SH-SY5Y (cell line): ENCODE results near the gene PRDM5.
A peak's percentile ranks its signal among the peaks of the same experiment; 100 is the strongest.

Experiments
- GATA2 ChIP-seq: IDR thresholded peaks from 2 replicates; pipeline ENCODE4 v1.6.1; 2011; ENCODE audit warnings: mild to moderate bottlenecking, low read depth, low read length
- GATA3 ChIP-seq: IDR thresholded peaks from 2 replicates; pipeline ENCODE4 v1.6.1; 2011; ENCODE audit warnings: low read depth, mild to moderate bottlenecking, low read length, moderate library complexity

PRDM5 gene

DNA sequence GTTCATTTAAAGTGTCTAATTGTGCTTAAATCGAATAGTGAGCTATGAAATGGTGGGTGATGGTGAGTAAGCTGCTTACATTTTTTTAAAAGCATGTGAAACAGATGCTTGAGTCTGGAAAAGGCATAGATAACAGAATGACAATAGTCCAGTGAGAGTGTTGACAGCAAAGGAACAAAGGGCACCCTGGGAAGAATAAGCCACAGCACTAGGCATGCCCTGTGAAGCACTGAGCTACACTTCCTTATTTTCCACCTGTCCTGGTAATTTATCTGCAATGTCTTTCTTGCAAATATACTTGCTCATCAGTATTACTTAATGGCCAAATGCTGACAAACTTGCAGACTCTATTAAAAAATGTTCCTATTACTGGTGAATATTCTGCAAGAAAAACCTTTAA is 168.7 kb downstream of the PRDM5 start:
- TF ChIP-seq GATA3, result no peak
- TF ChIP-seq GATA2, result 0 out of 2 replicates have a peak, but pooled peaks have one; percentile 11

DNA sequence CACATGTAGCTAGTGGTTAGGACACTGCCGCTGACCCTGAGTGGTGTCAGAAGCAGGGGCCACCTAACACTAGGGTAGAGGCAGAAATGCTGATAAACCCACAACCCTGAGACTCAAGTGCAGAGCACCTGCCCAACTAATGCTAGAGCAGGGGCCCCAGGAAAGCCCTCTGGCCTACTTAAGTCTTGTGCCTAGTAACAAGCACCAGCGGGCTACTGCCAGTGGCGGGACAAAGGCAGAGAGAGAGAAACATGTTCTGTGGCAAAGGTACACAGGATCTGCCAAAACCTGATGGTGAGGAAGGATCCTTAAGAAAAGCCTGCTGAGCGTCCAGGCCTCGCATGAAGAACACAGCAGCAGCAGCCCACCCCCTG is 172.4 kb downstream of the PRDM5 start:
- TF ChIP-seq GATA2 (no peak), GATA3 (no peak)

DNA sequence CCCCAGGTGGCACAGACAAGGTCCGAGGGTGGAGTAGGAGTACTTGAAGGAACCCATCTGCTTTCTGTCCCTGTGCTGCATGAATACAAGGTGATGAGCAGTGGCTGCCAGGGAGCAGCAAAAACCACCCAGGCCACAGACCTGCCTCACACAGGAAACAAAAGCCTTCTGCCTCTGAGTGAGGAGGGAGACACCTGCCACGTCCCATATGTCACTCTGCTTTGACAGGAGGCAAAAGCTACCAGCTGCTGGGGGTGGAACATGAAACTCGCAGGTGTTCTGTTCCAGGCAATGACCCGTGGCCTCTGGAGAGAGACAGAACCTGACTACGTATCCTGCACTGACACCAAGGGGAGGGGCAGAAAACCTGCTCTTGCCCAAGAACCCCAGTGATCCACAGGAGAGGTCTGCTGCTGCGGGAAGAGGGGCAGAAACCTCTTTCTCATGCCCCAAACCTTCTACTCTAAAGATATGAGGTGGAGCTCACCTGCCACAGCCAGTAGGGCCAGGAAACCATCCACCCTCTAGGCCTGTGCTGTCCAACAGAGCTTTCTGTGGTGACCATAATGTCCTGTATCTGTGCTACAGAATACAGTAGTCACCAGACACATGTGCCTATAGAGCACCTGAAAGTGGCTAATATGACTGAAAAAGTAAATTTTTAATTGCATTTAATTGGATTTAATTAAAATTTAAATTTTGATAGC is 172.9 kb downstream of the PRDM5 start:
- TF ChIP-seq GATA3 (no peak), GATA2 (no peak)

DNA sequence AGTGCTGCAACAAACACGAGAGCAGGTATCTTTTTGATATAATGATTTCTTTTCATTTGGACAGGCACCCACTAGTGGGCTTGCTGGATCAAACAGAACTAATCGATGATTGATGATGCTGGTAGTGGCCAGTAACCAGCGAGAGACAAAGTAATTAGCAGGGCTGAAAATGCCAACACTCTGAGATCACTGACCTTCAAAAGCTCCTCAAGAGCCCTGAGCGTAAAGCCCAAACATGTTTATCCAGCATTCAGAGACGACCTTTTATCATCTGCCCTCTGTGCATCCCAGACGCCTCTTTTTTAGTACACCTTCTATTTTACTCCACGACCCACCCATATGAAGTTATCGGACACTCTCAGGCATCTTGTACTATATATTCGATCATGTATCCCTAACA is 186.2 kb downstream of the PRDM5 start:
- TF ChIP-seq GATA3, result no peak
- TF ChIP-seq GATA2, result no peak

DNA sequence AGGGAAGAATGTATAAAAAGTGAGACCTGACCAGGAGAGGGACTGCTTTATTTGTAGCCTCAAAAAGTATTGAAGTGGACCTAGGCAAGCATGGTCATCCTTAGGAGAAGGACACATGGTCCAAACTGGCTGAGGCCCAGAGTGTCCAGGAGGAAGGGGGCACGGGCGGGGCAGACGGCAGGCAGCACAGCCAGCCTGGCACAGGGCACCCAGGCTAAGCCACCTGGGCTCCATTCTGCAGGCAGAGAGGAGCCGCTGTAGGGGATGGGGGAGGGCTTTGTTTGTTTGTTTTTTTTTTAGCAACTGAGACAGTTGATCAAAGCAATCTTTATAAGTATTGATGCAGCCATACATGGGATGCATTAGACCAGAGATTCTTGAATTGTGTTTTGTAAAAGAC is 188.6 kb downstream of the PRDM5 start:
- TF ChIP-seq GATA2 (no peak), GATA3 (no peak)

DNA sequence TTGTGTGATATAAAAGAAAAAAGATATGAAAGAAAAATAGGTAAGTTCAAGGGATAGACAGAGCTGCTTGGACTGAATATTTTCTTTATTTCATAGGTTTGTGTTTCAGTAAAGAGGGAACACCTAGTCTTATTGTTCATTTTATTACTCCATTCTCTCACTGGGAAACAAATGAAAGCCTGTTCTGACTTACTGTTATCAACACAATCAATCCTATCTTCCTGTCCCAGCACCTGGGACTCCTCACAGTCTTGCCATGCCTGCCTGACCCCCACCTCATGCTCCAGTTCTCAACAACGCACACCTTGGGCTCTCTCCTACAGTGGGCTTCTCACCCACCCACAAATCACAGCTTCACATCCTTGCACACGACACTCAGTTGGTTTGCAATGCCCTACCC is 189.5 kb downstream of the PRDM5 start:
- TF ChIP-seq GATA2 (no peak), GATA3 (no peak)

DNA sequence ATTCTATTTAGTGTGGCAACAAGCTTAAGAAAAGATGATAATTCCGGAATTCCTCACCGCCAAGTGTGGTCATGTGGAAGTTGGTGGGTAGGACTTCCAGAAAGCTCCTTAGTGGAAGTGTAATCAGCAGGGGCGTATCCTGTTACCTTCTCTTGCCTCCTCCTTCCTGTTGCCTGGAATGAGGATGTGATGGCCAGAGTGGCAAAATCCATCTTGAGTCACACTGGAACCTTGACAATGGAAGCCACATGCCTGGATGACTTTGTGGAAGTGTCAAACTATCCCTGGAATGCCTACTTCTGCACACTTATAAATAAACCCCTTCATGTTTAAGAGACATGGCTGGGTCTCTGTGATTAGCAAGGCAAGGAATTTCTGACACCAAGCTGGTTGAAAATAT is 191.0 kb downstream of the PRDM5 start:
- TF ChIP-seq GATA3 (no peak), GATA2 (no peak)

DNA sequence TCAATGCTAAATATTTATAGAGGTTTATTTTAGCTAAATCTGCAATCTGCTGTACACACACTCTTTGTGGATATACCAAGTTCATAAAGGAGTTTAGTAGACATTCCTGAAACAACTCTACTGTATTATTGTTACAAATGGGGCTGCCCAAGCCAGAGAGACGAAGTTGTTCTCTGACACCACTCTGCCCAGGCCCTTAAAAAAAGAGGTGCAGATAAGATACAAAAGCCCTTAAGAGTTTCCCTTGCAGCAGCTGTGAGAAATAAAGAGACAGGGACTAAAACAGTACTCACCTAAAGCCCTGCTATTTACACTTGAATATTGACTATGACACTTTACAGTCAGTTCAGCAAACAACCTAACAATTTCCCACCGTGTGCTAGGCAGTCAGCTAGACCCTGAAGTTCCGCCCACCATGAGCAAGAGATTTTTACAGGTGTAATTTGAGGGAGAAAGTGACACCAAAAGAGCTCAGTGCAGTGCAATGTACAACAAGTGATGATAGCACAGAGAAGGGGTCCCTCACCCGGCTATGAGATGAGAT is 191.7 kb downstream of the PRDM5 start:
- TF ChIP-seq GATA3 (no peak), GATA2 (no peak)

DNA sequence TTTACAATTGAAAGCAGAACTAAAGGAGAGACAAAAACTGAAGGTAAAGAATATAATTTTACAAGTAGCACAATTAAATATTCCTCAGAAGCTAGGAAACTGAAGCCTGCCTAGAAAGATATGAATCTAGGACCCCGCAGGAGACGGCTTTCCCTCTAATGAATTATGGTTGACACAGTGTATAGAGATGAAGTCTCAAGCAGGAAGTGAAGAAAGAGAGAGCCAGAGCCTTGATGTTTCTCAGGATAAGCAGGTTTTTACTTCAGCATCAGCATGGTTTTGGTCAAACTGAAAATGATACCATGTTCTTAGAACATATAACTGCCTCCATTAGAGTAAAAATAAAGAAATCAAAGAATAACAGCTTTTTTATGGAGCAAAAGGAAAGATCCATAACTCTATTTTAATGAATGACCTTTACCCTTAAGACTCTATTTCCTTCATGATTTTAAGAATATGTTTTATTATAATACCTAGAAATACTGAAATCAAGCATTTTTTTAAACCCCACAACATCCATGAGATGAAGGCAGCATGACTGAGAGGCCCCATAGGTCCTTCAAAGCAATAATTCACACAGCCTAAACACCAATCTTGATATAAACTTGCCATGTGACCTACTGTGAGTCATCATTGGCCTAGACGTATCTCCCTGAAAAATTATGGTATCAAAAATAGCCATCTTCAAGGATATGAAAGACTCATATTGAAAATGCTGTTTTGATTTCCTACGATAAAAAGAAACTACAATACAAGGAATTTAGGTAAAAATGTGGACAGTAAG is 193.4 kb downstream of the PRDM5 start:
- no peak for TF ChIP-seq GATA2

DNA sequence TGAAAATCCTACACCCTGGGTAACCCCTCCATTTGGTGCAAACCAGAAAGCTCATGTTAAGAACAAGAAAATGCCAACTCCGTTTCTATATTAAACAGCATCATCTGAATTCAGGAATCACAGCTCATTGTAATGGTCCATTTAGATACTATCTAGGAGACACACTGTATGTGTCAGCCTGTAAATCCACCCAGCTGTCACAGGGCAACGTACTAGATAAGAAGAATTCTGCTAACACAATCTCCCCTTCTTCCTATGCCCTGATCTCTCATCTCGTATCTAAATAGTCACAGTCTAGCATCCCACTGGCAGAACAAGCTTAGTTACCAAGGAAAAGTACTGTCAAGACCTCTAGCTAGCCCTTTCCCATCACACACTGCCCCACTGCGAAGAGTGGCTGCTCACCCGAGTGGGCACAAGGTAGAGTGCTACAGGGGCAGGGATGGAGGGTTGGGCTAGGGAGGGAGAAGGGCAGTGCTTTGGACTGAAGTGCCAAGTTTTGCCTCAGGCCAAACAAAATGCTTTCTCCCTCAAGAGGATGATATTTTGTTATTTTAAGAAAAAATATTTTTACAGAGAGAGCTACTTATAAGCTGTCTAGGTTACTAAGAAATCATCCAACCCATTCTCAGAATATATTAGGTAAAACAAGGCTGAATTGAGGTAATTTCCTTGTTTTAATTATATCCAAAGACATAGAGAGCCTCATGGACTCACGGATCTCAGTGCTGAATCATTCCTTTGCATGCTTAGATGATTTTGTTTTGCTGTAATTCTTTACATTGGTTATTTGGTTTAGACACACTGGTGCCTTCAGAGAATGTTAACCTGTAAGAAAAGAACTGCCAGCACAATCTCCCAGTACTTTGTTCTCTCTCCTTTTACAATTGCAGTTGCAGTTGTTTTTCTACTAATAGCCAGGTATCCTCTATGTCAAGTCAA is 196.6 kb downstream of the PRDM5 start:
- peak; percentile 65; the same call in 1 of the 2 replicates for TF ChIP-seq GATA3
- peak; percentile 82 for TF ChIP-seq GATA2

DNA sequence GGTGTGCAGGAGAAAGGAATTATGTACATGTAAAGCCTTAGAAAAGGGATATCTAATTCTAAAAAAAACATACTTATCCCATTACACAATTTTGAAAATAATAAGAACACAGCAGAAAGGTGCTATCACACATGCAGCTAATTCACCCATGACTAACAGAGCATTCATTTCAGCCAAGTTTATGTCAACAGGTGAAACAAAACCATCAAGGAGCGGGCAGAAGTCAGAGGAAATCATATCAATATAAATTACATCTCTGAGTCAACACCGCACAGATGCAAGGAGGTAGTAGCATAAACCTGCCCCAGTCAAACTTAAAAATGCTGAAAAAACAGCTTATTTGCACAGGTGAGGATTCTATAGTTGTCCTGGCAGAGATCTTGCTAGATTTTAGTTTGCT is 197.9 kb downstream of the PRDM5 start:
- TF ChIP-seq GATA3 (no peak), GATA2 (no peak)

DNA sequence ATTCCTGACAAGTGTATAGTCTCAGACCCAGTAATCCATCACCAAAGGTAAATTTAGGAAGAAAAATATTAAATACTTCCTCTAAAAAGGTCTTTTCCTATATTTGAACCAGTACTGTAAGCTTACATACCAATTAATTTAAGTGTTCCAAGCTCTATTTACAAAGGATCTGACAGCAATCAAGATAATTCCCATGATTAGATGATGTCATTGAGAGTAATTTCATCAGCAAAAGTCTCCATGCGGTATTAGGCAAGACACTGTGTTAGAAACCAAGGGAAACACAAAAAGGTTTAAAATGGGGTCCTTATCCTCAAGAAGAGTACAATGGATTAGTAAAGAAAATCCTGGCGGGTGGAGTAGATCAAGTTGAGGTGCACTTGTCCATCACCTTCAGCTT is 198.5 kb downstream of the PRDM5 start:
- TF ChIP-seq GATA3 (no peak), GATA2 (no peak)

DNA sequence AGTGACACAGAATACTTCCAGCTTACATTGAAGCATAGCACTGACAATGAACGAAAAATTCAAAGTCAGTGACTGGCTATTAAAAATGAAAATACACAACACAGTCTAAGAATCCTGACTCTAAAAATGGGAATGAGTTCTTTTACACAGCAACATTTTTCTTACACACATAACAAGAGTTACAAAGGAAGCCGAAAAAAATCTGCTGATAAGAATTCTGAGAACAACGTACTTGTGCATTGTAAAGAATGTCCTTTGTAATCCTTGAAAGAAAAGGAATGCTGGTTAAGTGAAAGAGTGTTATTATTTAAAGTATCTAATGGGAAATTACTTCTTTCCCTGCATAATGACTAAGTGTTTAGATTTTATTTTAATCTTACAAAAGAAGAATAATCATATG is 199.4 kb downstream of the PRDM5 start:
- TF ChIP-seq GATA2, result no peak
- TF ChIP-seq GATA3, result no peak

DNA sequence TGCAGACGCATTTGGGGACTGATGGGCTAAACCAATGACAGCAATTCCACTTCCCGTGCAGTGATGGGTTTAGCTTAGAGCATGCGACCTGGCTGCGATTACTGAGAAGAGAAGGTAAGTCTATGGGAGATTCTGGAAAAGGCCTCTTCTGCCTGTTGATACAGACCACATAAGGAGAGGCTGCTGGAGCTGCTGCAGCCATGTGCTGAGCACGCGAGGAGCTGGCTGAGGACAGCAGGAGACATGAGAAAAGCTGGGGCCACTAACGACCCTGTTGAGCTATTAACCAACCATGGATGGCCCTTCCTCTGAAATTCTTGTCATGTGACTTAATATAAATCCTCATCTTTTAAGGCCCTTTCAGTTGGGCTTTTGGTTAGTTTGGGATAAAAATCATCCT is 199.9 kb downstream of the PRDM5 start:
- TF ChIP-seq GATA2, result no peak
- TF ChIP-seq GATA3, result no peak

DNA sequence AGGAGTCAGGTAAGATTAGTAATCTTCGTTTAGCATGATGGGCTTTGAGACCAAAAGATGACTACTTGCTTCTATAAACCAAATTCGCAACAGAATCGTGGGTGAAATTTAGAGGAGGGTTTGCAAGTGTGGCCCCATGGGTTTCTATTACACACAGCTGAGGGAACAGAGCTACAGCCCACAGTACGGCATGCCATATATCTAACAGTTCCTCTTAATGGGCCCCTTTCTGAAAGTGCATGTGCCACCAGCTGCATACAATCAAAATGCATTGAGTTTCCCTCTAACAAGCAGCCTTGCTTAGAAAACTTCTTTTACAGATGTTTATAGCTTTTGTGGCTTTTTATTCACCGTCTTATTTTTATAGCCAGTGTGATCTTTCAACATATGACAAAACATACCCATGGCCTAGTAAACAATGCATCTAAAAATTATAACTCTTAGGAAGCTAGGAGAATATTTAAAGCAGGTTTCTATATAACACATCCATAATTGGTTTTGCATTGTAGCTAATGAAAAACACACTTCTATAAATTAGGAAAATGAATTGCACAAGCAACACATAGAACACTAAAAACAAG is 202.1 kb downstream of the PRDM5 start:
- TF ChIP-seq GATA3, result no peak
